CD4-positive, alpha-beta T cell (primary cell): ENCODE measurements around the gene ACOX3. TPM values are rescaled to one million over a fixed set of nuclear protein-coding genes. Genes with fewer than 3 reads are reported as not detected.

ENCODE experiments used
- ATAC-seq: fragments of 200-7000 bp; cut with Tn5 transposase; one replicate; pipeline ENCODE4 v1.10.0; 2022; ENCODE audit warnings: mild to moderate bottlenecking; ENCODE audit not compliant: poor library complexity
- CTCF ChIA-PET: fragments of 350-600 bp; sonication (Branson Sonifier 250); formaldehyde crosslinking; loops from one replicate; lab custom pipeline; 2021; ENCODE audit warnings: antibody characterized with exemption, inconsistent platforms; lab: Charles Lee
- POLR2A ChIA-PET: fragments of 350-600 bp; sonication (Branson Sonifier 250); formaldehyde crosslinking; loops from one replicate; lab custom pipeline; 2021; ENCODE audit warnings: antibody characterized with exemption, inconsistent platforms; lab: Charles Lee
- DNase-seq, 14 experiments: peaks; one replicate each; pipeline ENCODE4 v3.0.0-alpha.2; 2013 to 2020; ENCODE audit warnings: mixed read lengths in 2 of 14
- H3K27ac ChIP-seq, 2 donors: one replicate each; pipeline versions ENCODE4 v1.5.1 to v1.7.0; 2013; ENCODE audit warnings: low read length in 2 of 2, low read depth in 1 of 2, mild to moderate bottlenecking in 1 of 2
- H3K27me3 ChIP-seq, 2 experiments: 1 replicate in 1 of 2; 2 replicates in 1 of 2; pipeline versions ENCODE4 v1.6.1 to v1.7.0; 2013; ENCODE audit warnings: low read length in 2 of 2, control low read depth in 1 of 2, mild to moderate bottlenecking in 1 of 2, moderate library complexity in 1 of 2; ENCODE audit not compliant: insufficient read depth in 2 of 2, control insufficient read depth in 1 of 2
- H3K36me3 ChIP-seq: one replicate; pipeline ENCODE4 v1.6.1; 2013; ENCODE audit warnings: low read length, control low read depth; ENCODE audit not compliant: insufficient read depth
- H3K4me1 ChIP-seq: one replicate; pipeline ENCODE4 v1.6.1; 2013; ENCODE audit warnings: low read length, control low read depth; ENCODE audit not compliant: insufficient read depth
- H3K4me3 ChIP-seq: one replicate; pipeline ENCODE4 v1.5.1; 2013; ENCODE audit warnings: mild to moderate bottlenecking, low read length, moderate library complexity
- H3K9me3 ChIP-seq, 2 experiments: 1 replicate in 1 of 2; 2 replicates in 1 of 2; pipeline versions ENCODE4 v1.6.1 to v1.7.0; 2013; ENCODE audit warnings: low read length in 2 of 2, mild to moderate bottlenecking in 2 of 2, control low read depth in 1 of 2, moderate library complexity in 1 of 2; ENCODE audit not compliant: control insufficient read depth in 1 of 2, insufficient read depth in 1 of 2
- H3K27ac Mint-ChIP-seq: one replicate; pipeline ENCODE4 v1.8.0; 2020; ENCODE audit warnings: mixed read lengths
- H3K27me3 Mint-ChIP-seq: one replicate; pipeline ENCODE4 v1.8.0; 2021; ENCODE audit warnings: mixed read lengths
- H3K36me3 Mint-ChIP-seq: one replicate; pipeline ENCODE4 v1.8.0; 2021; ENCODE audit warnings: low read depth, mixed read lengths
- H3K4me1 Mint-ChIP-seq: one replicate; pipeline ENCODE4 v1.8.0; 2021; ENCODE audit warnings: low read depth, mixed read lengths
- H3K4me3 Mint-ChIP-seq: one replicate; pipeline ENCODE4 v1.8.0; 2020; ENCODE audit warnings: mild to moderate bottlenecking, mixed read lengths
- H3K9me3 Mint-ChIP-seq: one replicate; pipeline ENCODE4 v1.8.0; 2020; ENCODE audit warnings: mixed read lengths
- intact Hi-C, 2 experiments: fragments of 100-400 bp; cut with DNase I in 1 of 2; cut with micrococcal nuclease in 1 of 2; formaldehyde crosslinking; loops; one replicate each; pipeline versions ENCODE4 v1.15.1 to v1.9.0; 2023 to 2025; cut with DNase I, micrococcal nuclease
- total RNA-seq, 174 experiments: library from RNA in 2 of 174; stranded (reverse) in 2 of 174; gene quantifications; one replicate each; pipeline ENCODE4 v1.2.3 and lab custom pipeline; 2021 to 2026
- TF ChIP-seq, protein P1 (sequence below): fragments of 200-600 bp; IDR thresholded peaks from one replicate; pipeline ENCODE4 v1.8.0; 2022; ENCODE audit warnings: antibody characterized with exemption, mild to moderate bottlenecking

Gene ACOX3
- total RNA-seq, 2 experiments from 2014 or later, result 4.9 to 6.1 TPM

DNA sequence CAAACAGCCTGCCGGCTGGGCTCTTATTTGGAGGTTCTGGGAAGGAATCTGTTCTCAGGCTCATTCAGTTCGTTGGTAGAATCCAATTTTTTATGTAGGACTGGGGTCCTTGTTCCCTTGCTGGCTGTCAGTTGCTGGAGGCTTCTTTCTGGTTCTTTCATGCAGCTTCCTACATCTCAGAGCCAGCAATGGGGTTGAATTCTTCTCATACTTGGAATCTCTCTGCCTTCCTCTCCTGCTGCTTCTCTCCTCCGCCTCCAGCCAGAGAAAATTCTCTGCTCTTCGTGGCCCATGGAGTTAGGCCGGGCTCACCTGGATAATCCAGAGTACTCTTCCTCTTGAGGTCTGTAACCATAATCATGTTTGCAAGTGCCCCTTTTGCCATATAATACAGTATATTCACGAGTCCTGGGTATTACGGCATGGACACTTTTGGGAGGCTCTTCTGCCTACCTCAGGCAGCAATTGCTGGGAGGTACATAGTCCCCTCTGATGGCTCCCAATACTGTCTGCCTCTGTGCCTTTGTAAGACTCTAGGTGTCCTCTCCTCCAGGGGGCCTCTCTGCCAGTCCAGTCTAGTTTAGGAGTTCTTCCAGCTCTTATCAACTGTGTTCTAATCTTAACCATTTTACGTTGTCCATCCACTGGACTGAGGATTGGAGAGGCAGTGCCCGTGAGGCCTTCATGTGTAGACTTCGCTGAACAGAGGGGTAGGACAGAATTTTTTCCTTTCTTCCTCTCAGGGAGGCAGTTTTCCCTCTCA lies 2.3 kb upstream of the ACOX3 start:
- Mint-ChIP-seq H3K36me3 (peaks cover 36% of the 10 kb centered on the region), H3K27ac (peak overlapping the region; percentile 71), H3K4me3 (peak overlapping the region; percentile 87), H3K27me3 (no peaks in the 10 kb centered on the region), H3K4me1 (peaks cover 76% of the 10 kb centered on the region), H3K9me3 (peaks cover 2% of the 10 kb centered on the region)
- Histone ChIP-seq H3K4me1 (peaks cover 36% of the 10 kb centered on the region), H3K36me3 (peaks cover 12% of the 10 kb centered on the region), H3K27me3 (no peaks in the 10 kb centered on the region), H3K9me3 (no peaks in the 10 kb centered on the region), H3K4me3 (no peak overlapping the region), H3K27ac (no peak overlapping the region)
- intact Hi-C loops, result no loop called here
- ChIA-PET CTCF (no interaction called here), POLR2A (interaction anchor here (1.0 kb wide), 1 partner anchor 14 kb away, joined by 3 read pairs; no protein-coding TSS in a partner anchor)
- ATAC-seq (no peak), DNase-seq (no peak)
- TF ChIP-seq, protein P1, sequence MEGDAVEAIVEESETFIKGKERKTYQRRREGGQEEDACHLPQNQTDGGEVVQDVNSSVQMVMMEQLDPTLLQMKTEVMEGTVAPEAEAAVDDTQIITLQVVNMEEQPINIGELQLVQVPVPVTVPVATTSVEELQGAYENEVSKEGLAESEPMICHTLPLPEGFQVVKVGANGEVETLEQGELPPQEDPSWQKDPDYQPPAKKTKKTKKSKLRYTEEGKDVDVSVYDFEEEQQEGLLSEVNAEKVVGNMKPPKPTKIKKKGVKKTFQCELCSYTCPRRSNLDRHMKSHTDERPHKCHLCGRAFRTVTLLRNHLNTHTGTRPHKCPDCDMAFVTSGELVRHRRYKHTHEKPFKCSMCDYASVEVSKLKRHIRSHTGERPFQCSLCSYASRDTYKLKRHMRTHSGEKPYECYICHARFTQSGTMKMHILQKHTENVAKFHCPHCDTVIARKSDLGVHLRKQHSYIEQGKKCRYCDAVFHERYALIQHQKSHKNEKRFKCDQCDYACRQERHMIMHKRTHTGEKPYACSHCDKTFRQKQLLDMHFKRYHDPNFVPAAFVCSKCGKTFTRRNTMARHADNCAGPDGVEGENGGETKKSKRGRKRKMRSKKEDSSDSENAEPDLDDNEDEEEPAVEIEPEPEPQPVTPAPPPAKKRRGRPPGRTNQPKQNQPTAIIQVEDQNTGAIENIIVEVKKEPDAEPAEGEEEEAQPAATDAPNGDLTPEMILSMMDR, result no peak

GRCh38 chr4:8441499-8442091 lies 1.1 kb upstream of the ACOX3 start:
- intact Hi-C loops, result loop anchor here (2.0 kb wide), 1 partner anchor 283 kb away; the partner anchor contains the start of gene ABLIM2 (in 2 of the 2)

DNA sequence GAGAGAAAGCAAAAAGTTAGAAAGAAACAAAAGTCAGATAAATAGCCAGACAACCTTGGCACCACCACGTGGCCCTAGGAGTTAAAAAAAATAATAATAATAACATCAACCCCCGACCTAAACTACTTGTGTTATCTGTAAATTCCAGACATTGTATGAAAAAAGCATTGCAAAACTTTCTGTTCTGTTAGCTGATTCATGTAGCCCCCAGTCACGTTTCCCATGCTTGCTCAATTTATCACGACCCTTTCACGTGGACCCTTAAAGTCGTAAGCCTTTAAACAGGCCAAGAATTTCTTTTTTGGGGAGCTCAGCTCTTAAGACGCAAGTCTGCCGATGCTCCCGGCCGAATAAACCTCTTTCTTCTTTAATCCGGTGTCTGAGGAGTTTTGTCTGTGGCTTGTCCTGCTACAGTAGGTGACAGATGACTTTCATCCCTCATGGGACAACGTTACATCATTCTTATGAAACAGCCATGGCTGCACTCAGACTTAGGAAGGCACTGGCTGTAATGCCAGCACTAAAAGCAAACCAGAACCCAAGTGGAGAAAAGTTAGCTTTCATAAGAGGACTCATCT lies 520 bp downstream of the ACOX3 start:
- intact Hi-C loops, result loop anchor here (1.0 to 10.0 kb wide), 4 partner anchors 12 to 585 kb away; partner anchors contain the start of genes ABLIM2 (in 2 of the 2) and AFAP1 (in 1 of the 2)
- H3K27me3 ChIP-seq, result no peaks in the 10 kb centered on the region
- ATAC-seq, result peak; percentile 43

More at GRCh38 chr4:8441499-8442091, 1.1 kb upstream of the ACOX3 start:
- peaks cover 2% of the 10 kb centered on the region for H3K9me3 Mint-ChIP-seq
- peak overlapping the region; percentile 81 for H3K4me3 Mint-ChIP-seq
- H3K36me3 ChIP-seq, result peaks cover 10% of the 10 kb centered on the region
- H3K4me1 Mint-ChIP-seq, result peaks cover 84% of the 10 kb centered on the region
- TF ChIP-seq, protein P1, result no peak
- H3K36me3 Mint-ChIP-seq, result peaks cover 27% of the 10 kb centered on the region
- peaks cover 44% of the 10 kb centered on the region for H3K4me1 ChIP-seq
- no peaks in the 10 kb centered on the region for H3K27me3 Mint-ChIP-seq
- peak overlapping the region; percentile 97 for H3K4me3 ChIP-seq
- H3K27ac Mint-ChIP-seq, result peak overlapping the region; percentile 40
- H3K9me3 ChIP-seq, result no peaks in the 10 kb centered on the region
- DNase-seq (no peak), ATAC-seq (no peak)
- H3K27me3 ChIP-seq, result no peaks in the 10 kb centered on the region
- POLR2A ChIA-PET, result interaction anchor here (2.4 kb wide), 1 partner anchor 13 kb away, joined by 25 read pairs; no protein-coding TSS in a partner anchor
- CTCF ChIA-PET, result no interaction called here
- H3K27ac ChIP-seq, result no peak overlapping the region

More for the DNA sequence above, 520 bp downstream of the ACOX3 start:
- peak in 5 of 14 experiments; percentile 7 to 72 (median 54) for DNase-seq
- H3K27ac ChIP-seq, result peak overlapping the region; percentile 88 to 96
- Mint-ChIP-seq H3K9me3 (peaks cover 2% of the 10 kb centered on the region), H3K36me3 (peaks cover 15% of the 10 kb centered on the region), H3K4me3 (peak overlapping the region; percentile 99), H3K4me1 (peaks cover 85% of the 10 kb centered on the region), H3K27me3 (no peaks in the 10 kb centered on the region), H3K27ac (peak overlapping the region; percentile 99)
- CTCF ChIA-PET, result interaction anchor here (0.9 to 1.0 kb wide), 2 partner anchors 12 to 31 kb away, joined by 3 read pairs; no protein-coding TSS in a partner anchor
- POLR2A ChIA-PET, result interaction anchor here (1.2 to 2.4 kb wide), 3 partner anchors 9 to 500 kb away, joined by 4 to 25 read pairs (median 6); partner anchors contain the start of gene AFAP1
- H3K36me3 ChIP-seq, result no peaks in the 10 kb centered on the region
- H3K9me3 ChIP-seq, result no peaks in the 10 kb centered on the region
- peaks cover 58% of the 10 kb centered on the region for H3K4me1 ChIP-seq
- TF ChIP-seq, protein P1, result no peak
- peak overlapping the region; percentile 97 for H3K4me3 ChIP-seq
